HG02973 (cell line): ENCODE results near the gene PNLIPRP1.

Experiments
- ATAC-seq: cut with Tn5 transposase; IDR thresholded peaks from one replicate; pipeline ENCODE4 v1.9.1; 2021; ENCODE audit warnings: moderate library complexity; ENCODE audit not compliant: unreplicated experiment

The PNLIPRP1 gene

GRCh38 chr10:116598329-116598728 is 7.6 kb downstream of the PNLIPRP1 start:
- ATAC-seq: no peak

- ATAC-seq: no peak
Measured at GRCh38 chr10:116599991-116600390, 9.2 kb downstream of the PNLIPRP1 start.

DNA sequence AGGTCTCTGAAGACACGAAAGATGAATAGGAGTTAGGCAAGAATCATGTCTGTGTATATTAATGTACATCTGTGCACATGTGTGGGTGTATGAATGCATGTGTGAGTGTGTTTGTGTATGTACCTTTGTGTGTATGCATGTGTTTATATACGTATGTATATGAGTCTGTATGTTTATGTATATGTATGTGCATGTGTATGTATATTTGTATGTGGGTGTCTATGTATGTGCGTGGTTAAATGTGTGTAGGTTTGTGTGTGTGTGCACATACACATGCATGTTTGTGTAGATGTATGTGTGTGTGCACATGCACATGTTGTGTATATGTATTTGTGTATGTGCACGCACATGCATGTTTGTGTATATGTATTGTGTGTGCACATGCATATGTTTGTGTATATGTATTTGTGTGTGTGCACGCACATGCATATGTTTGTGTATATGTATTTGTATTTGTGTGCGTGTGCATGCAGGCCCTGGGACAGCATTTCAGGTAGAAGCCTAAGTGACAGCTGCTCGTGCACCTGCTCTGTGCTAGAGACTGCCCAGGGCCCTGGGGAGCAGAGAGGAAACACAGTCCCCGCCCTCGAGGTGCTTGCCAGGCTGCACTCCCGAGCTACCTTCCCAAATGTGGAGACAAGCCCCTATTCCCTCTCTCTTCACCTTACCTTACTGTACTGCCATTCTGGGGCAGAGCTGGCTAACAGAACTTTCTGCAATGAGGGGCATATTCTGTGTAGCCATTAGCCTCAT is 12.1 kb downstream of the PNLIPRP1 start:
- ATAC-seq: no peak

- ATAC-seq: no peak
Measured at GRCh38 chr10:116606061-116606483, 15.3 kb downstream of the PNLIPRP1 start.

GRCh38 chr10:116607336-116607735 is 16.6 kb downstream of the PNLIPRP1 start:
- ATAC-seq: no peak

DNA sequence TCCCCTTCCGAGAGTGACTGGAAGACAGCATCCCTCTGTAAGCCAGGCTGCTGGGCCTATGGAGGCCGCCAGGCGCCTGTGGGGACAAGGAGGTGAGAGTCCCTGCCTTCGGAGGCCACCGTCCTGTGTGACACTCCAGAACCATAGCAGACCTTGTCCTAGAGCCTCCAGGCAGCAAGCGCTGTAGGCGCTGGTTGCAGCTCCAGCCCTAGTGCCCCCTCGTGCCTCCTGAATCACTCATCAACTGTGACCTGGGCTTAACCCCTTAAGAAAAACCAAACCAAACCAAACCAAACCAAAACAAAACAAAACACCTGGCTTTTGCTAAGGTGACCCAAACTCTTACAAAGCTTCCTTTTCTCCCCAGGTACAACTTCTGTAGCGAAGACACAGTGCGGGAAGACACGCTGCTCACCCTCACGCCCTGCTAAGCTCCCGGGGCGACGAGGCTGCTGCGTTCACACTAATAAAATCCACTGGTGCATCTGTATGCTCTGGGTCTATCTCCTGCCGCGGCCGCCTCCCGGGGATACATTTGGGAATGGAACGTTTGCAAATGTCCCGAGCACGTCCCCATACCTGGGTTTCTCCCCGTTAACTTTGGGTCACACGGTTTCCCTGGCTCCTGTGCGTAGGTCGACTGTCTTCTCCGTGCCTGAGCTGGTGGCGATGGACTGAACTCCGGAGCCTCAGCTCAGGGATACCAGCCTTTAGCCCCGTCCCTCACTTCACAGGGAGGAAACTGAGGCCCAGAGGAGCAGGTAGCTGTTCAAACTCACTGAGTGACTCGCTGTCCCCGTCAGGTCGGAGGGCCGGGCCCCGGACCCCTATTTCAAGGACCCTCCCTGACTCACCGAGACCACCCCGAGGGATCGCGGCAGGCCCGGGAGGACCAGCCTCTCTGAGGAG is 18.2 kb downstream of the PNLIPRP1 start:
- ATAC-seq: no peak

DNA sequence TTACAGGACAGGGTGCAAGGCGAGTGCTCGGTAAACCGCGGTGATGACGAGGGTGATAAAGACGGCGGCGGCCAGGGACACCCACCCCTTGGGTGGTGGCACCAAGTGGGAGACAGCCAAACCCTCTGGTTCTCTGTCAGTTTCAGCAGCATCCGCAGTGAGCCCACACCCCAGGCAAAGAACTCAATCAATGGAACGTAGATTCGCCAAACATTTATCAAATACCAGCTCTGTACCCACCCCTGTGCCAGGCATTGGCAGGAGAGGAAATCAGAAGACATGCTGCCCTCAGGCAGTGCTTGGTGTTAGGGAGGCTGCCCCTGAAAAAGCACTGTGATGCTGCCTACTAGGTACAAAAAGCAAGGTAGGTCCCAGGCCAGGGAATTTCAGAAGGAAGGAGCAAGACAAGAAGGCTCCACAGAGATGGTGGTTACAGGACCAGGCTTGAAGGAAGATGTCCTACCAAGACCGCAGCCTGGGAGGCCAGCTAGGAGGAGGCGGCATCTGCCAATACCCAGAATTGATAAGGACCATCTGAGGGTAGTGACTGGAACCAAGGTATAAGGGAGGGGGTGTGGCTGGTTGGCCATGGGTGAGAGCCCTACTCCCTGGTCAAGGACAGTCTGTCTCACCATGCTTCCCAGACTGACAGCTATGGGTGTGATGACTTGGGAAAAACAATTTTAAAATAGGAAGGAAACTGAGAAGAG is 19.8 kb downstream of the PNLIPRP1 start:
- no peak for ATAC-seq

DNA sequence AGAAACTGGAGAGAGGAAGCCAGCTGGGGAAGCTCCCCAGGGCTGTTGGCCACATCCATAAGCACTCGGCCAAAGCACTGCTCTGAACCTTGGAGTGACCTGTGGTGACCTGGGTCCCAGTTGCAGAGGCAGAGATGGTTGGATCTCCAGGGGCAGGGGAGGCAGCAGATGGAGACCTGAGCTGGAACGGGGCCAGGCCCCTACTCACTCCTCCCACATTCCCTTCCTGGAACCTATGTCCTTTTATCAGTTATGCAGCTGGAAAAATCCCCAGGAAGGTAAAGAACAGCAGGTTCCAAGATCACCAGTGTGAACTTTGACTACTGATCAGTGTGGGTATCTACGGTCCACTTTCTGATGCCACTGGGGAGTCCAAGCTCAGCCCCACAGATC is 20.4 kb downstream of the PNLIPRP1 start:
- no peak for ATAC-seq

GRCh38 chr10:116612107-116612769 is 21.5 kb downstream of the PNLIPRP1 start:
- no peak for ATAC-seq

GRCh38 chr10:116613471-116613870 is 22.7 kb downstream of the PNLIPRP1 start:
- no peak for ATAC-seq

GRCh38 chr10:116614796-116615195 is 24.0 kb downstream of the PNLIPRP1 start:
- ATAC-seq: no peak

DNA sequence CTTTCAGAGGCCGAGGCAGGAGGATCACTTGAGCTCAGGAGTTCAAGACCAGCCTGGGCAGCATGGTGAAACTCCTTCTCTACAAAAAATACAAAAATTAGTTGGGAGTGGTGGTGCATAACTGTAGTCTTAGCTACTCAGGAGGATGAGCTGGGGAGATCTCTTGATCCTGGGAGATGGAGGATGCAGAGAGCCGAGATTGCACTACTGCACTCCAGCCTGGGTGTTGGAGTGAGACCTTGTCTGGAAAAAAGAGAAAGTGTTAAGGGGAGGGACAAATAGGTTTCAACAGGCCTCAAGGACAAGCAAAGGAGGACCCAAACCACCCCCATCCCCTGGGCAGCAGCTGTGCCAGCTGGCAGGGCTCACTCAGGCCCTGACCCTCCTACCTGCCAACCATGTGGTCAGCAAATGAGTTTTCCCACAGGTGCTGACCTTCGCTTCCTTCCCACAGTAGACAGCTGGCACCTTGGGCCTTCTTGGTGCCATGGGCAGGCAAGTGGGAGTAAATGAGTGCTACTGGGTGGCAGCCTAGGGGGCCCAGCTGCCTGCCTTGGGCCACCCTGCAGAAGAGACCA is 24.5 kb downstream of the PNLIPRP1 start:
- ATAC-seq: no peak

- ATAC-seq: no peak
Measured at GRCh38 chr10:116620423-116621400, 30.0 kb downstream of the PNLIPRP1 start, which contains the start of gene PNLIPRP2. Gene PNLIPRP2, plus strand, starts transcription at chr10:116620953.

- ATAC-seq: no peak
Measured at GRCh38 chr10:116621476-116621875, 30.7 kb downstream of the PNLIPRP1 start.

GRCh38 chr10:116621934-116622655 is 31.3 kb downstream of the PNLIPRP1 start:
- ATAC-seq: no peak

DNA sequence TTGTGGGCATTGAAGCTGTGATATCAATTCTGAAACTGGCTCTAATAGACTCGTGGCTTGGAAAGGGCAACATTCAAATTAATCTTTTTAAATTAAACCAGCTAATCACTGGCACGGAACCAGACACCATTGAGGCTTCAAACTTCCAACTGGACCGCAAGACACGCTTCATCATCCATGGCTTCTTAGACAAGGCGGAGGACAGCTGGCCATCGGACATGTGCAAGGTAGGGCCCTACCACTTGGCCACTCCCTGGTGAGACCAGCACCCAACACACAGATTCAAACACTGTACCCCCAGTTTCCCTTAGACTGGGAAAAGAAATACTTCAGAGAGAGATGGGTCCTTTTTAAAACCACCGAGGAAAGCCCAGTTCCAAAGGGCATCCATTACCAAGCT is 35.1 kb downstream of the PNLIPRP1 start:
- ATAC-seq: no peak

DNA sequence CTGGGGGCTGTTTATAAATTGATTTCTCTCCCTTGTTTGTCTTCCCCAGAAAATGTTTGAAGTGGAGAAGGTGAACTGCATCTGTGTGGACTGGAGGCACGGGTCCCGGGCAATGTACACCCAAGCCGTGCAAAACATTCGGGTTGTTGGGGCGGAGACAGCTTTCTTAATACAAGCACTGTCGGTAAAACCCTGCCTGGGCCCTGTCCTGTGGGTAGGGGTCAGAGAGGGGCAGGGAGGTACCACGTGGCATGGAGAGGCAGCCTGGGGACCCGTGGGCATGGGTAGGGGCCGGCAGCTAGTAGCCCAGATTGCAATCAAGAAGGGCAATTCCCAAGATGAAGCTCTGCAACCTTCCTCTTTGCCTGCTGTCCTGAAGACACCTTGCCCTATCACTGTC is 36.1 kb downstream of the PNLIPRP1 start:
- ATAC-seq: no peak

- ATAC-seq: no peak
Measured at GRCh38 chr10:116627386-116627933, 36.7 kb downstream of the PNLIPRP1 start.
